Suppressor macrophage treated with lipopolysaccharide for 4 hours (primary cell): ENCODE data around the gene FOXK2.

Experiments
- DNase-seq: peaks from one replicate; pipeline ENCODE4 v3.0.0-alpha.2; 2020

FOXK2 gene

GRCh38 chr17:82518826-82519810 lies at the start of gene FOXK2:
TSS of gene FOXK2 (plus strand) at chr17:82519732. CDS start at chr17:82519889, 157 bp downstream.
- peak; percentile 97 for DNase-seq

GRCh38 chr17:82470065-82470464 lies 49.5 kb upstream of the FOXK2 start:
- no peak for DNase-seq

GRCh38 chr17:82474223-82475010 lies 45.1 kb upstream of the FOXK2 start:
- no peak for DNase-seq

GRCh38 chr17:82475458-82475857 lies 44.1 kb upstream of the FOXK2 start:
- no peak for DNase-seq

GRCh38 chr17:82477934-82478333 lies 41.6 kb upstream of the FOXK2 start:
- DNase-seq: no peak

GRCh38 chr17:82479602-82480001 lies 39.9 kb upstream of the FOXK2 start:
- DNase-seq: no peak

- DNase-seq: no peak
Measured at GRCh38 chr17:82480318-82480717, 39.2 kb upstream of the FOXK2 start.

- no peak for DNase-seq
Measured at GRCh38 chr17:82483204-82483660, 36.3 kb upstream of the FOXK2 start.

- DNase-seq: no peak
Measured at GRCh38 chr17:82483836-82484235, 35.7 kb upstream of the FOXK2 start.

GRCh38 chr17:82486231-82487094 lies 33.1 kb upstream of the FOXK2 start:
- no peak for DNase-seq

GRCh38 chr17:82487910-82488309 lies 31.6 kb upstream of the FOXK2 start:
- no peak for DNase-seq

- DNase-seq: no peak
Measured at GRCh38 chr17:82489117-82489516, 30.4 kb upstream of the FOXK2 start.

GRCh38 chr17:82489851-82490511 lies 29.6 kb upstream of the FOXK2 start:
- no peak for DNase-seq

- DNase-seq: no peak
Measured at GRCh38 chr17:82490512-82491195, 28.9 kb upstream of the FOXK2 start.

- no peak for DNase-seq
Measured at GRCh38 chr17:82491196-82491530, 28.4 kb upstream of the FOXK2 start.

- no peak for DNase-seq
Measured at GRCh38 chr17:82491533-82491932, 28.0 kb upstream of the FOXK2 start.

- DNase-seq: no peak
Measured at GRCh38 chr17:82492643-82493225, 26.8 kb upstream of the FOXK2 start.

- no peak for DNase-seq
Measured at GRCh38 chr17:82493226-82493781, 26.2 kb upstream of the FOXK2 start.

- peak; percentile 91 for DNase-seq
Measured at GRCh38 chr17:82494236-82495055, 25.1 kb upstream of the FOXK2 start.
